ENCODE results near the gene IL32.

DNA sequence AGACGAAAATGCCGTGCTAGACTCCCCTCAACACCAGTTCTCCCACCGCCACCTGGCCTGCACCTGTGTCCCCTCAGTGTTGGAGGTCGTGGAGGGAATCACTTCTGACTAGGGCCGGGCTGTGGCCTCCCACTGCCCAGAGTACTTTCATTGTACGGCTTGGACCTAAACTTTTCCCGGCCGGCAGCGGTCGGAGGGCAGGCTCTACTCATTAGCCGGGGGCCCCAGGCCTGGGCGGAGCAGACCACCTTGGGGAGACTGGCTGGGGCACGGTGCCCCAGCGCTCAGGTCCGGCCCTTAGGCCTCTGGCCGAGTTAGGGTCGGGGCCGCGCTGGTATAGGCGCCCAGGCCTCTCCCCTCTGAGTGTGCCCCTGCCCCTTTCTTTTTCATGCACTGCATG, 48.1 kb upstream of the IL32 start:
- TF ChIP-seq POLR2A (IDR thresholded peaks at IDR 0.05): no peak
- TF ChIP-seq, protein P1, sequence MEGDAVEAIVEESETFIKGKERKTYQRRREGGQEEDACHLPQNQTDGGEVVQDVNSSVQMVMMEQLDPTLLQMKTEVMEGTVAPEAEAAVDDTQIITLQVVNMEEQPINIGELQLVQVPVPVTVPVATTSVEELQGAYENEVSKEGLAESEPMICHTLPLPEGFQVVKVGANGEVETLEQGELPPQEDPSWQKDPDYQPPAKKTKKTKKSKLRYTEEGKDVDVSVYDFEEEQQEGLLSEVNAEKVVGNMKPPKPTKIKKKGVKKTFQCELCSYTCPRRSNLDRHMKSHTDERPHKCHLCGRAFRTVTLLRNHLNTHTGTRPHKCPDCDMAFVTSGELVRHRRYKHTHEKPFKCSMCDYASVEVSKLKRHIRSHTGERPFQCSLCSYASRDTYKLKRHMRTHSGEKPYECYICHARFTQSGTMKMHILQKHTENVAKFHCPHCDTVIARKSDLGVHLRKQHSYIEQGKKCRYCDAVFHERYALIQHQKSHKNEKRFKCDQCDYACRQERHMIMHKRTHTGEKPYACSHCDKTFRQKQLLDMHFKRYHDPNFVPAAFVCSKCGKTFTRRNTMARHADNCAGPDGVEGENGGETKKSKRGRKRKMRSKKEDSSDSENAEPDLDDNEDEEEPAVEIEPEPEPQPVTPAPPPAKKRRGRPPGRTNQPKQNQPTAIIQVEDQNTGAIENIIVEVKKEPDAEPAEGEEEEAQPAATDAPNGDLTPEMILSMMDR (IDR thresholded peaks at IDR 0.05): no peak
- no peak for TF ChIP-seq EP300 (IDR thresholded peaks at IDR 0.05)

Measured in gastroesophageal sphincter (tissue), 3 donors.